A673 (cell line): ENCODE data around the gene BICD1.

Source experiments
- EZH2 ChIP-seq: fragments of 200-600 bp; sonication (generic); IDR thresholded peaks from 2 replicates; pipeline ENCODE4 v1.6.1; 2017; ENCODE audit warnings: borderline replicate concordance, low read depth, mild to moderate bottlenecking, mixed read lengths, antibody characterized with exemption, low read length; ENCODE audit not compliant: poor library complexity, severe bottlenecking
- TF ChIP-seq, protein P1 (sequence below): fragments of 300-800, 200-600 bp; sonication (generic); conservative IDR thresholded peaks from 2 replicates; pipeline ENCODE4 v1.5.1; 2017; ENCODE audit warnings: low read depth, mild to moderate bottlenecking, antibody characterized with exemption, low read length, moderate library complexity, mixed read lengths

DNA sequence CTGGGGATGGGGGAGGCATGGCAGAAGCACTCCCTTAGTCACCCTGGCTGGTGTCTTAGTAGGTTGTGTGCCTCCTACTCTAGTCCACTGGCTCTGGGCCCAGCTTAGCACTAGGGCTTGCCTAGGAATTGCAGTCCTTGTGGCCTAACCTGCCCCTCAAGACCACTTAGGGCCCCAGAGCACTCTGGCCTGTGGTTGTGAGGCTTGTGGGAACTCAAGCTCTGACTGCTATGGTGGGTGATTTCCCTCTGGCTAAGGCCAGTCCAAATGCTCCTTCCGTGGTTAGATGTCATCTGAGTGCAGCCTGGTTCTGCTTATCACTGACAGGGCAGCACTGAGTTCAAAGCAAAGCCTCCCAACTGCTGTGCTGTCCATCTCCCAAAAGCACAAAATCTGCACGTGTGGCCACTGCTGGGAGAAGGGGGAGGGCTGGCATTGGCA lies 312.9 kb downstream of the BICD1 start:
- TF ChIP-seq, protein P1, sequence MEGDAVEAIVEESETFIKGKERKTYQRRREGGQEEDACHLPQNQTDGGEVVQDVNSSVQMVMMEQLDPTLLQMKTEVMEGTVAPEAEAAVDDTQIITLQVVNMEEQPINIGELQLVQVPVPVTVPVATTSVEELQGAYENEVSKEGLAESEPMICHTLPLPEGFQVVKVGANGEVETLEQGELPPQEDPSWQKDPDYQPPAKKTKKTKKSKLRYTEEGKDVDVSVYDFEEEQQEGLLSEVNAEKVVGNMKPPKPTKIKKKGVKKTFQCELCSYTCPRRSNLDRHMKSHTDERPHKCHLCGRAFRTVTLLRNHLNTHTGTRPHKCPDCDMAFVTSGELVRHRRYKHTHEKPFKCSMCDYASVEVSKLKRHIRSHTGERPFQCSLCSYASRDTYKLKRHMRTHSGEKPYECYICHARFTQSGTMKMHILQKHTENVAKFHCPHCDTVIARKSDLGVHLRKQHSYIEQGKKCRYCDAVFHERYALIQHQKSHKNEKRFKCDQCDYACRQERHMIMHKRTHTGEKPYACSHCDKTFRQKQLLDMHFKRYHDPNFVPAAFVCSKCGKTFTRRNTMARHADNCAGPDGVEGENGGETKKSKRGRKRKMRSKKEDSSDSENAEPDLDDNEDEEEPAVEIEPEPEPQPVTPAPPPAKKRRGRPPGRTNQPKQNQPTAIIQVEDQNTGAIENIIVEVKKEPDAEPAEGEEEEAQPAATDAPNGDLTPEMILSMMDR, result no peak
- no peak for TF ChIP-seq EZH2
